GM08714 (cell line): ENCODE results near the gene CTDNEP1.
"Not testable (repeated sequence)": the region's sequence is repeated elsewhere in the genome, so short reads cannot be mapped to it uniquely, and the experiment has no call there.

Experiments
- H3K4me3 ChIP-seq: fragments of 200-500 bp; sonication (Bioruptor generic); 2 replicates; pipeline ENCODE4 v1.5.1; 2014; ENCODE audit warnings: mild to moderate bottlenecking, low read length, inconsistent platforms
- ZNF274 ChIP-seq: IDR thresholded peaks from 2 replicates; pipeline ENCODE4 v1.6.1; 2012; ENCODE audit warnings: mild to moderate bottlenecking, low read depth, low read length

CTDNEP1 gene

GRCh38 chr17:7260651-7261378, 9.3 kb upstream of the CTDNEP1 start:
- no peak for TF ChIP-seq ZNF274
- H3K4me3 ChIP-seq: peak overlapping the region; percentile 11; the same call in 1 of the 2 replicates

- H3K4me3 ChIP-seq: no peak overlapping the region
- no peak for TF ChIP-seq ZNF274
These were observed 8.6 kb upstream of the CTDNEP1 start for GRCh38 chr17:7260151-7260550.

- no peak for TF ChIP-seq ZNF274
- H3K4me3 ChIP-seq: no peak overlapping the region
These were observed 8.0 kb upstream of the CTDNEP1 start for GRCh38 chr17:7259555-7259889.

GRCh38 chr17:7258731-7259554, 7.4 kb upstream of the CTDNEP1 start:
- H3K4me3 ChIP-seq: no peak overlapping the region
- no peak for TF ChIP-seq ZNF274

GRCh38 chr17:7256766-7257456, 5.4 kb upstream of the CTDNEP1 start:
- no peak for TF ChIP-seq ZNF274
- no peak overlapping the region for H3K4me3 ChIP-seq

GRCh38 chr17:7254511-7254910, 3.0 kb upstream of the CTDNEP1 start:
- no peak overlapping the region for H3K4me3 ChIP-seq
- no peak for TF ChIP-seq ZNF274

GRCh38 chr17:7253082-7253481, 1.5 kb upstream of the CTDNEP1 start:
- peak overlapping the region; percentile 74 for H3K4me3 ChIP-seq
- TF ChIP-seq ZNF274: no peak

GRCh38 chr17:7252176-7253043, 876 bp upstream of the CTDNEP1 start, which contains the start of gene ELP5:
Gene ELP5 (plus strand): TSS chr17:7252215. CDS start chr17:7252551, 336 bp downstream.
- peak within 1 kb of the TSS; percentile 97 for H3K4me3 ChIP-seq
- no peak for TF ChIP-seq ZNF274

- peak overlapping the region; percentile 97 for H3K4me3 ChIP-seq
- TF ChIP-seq ZNF274: no peak
These were observed 573 bp downstream of the CTDNEP1 start for GRCh38 chr17:7250695-7251627.

- peak overlapping the region; percentile 97 for H3K4me3 ChIP-seq
- TF ChIP-seq ZNF274: no peak
These were observed 1.7 kb downstream of the CTDNEP1 start for GRCh38 chr17:7249830-7250229.

- no peak overlapping the region; the same call in 1 of the 2 replicates for H3K4me3 ChIP-seq
- TF ChIP-seq ZNF274: no peak
These were observed 2.3 kb downstream of the CTDNEP1 start for GRCh38 chr17:7249214-7249613.

GRCh38 chr17:7248796-7249195, 2.7 kb downstream of the CTDNEP1 start:
- TF ChIP-seq ZNF274: no peak
- H3K4me3 ChIP-seq: no peak overlapping the region

- H3K4me3 ChIP-seq: no peak overlapping the region
- TF ChIP-seq ZNF274: no peak
These were observed 4.8 kb downstream of the CTDNEP1 start for GRCh38 chr17:7246779-7247178.

- H3K4me3 ChIP-seq: not testable (repeated sequence)
These were observed 7.7 kb downstream of the CTDNEP1 start for GRCh38 chr17:7243838-7244237.
